Subcutaneous adipose tissue (tissue), 4 donors: ENCODE results near the gene SAG. TPM values are rescaled to one million over a fixed set of nuclear protein-coding genes. Genes with fewer than 3 reads are reported as not detected.

Experiments
- total RNA-seq, 4 donors: library from RNA; depleted of rRNA; stranded (reverse); fragments of >200 nt; gene quantifications; one replicate each; pipeline ENCODE4 v1.1.0, GENCODE V29; 2016
- TF ChIP-seq, protein P1 (sequence below): fragments of 450-650 bp; IDR thresholded peaks from one replicate; pipeline ENCODE4 v1.5.1; 2016; ENCODE audit warnings: low read depth, mild to moderate bottlenecking, control low read depth, antibody characterized with exemption, moderate library complexity

SAG gene
- total RNA-seq, 4 donors from 2014 or later: not detected

DNA sequence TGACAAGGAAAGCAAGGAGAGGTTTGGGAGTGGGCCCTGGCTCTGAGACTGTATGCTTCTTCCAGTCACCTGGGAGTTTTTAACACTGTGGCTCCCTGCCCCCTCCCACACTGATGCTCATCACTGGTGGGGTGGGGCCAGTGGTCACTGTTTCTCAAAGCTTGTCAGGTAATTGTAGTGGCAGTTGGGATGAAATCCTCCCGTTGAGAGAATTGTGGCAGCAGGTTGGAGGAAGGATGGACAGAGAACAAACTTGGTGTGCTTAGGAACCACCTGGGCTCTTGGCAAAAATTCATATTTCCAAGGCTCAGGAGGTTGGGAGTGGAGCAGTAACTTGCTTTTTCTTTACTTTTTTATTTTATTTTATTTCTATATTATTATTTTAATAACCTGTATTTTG, 71.8 kb downstream of the SAG start:
- TF ChIP-seq, protein P1, sequence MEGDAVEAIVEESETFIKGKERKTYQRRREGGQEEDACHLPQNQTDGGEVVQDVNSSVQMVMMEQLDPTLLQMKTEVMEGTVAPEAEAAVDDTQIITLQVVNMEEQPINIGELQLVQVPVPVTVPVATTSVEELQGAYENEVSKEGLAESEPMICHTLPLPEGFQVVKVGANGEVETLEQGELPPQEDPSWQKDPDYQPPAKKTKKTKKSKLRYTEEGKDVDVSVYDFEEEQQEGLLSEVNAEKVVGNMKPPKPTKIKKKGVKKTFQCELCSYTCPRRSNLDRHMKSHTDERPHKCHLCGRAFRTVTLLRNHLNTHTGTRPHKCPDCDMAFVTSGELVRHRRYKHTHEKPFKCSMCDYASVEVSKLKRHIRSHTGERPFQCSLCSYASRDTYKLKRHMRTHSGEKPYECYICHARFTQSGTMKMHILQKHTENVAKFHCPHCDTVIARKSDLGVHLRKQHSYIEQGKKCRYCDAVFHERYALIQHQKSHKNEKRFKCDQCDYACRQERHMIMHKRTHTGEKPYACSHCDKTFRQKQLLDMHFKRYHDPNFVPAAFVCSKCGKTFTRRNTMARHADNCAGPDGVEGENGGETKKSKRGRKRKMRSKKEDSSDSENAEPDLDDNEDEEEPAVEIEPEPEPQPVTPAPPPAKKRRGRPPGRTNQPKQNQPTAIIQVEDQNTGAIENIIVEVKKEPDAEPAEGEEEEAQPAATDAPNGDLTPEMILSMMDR: no peak

DNA sequence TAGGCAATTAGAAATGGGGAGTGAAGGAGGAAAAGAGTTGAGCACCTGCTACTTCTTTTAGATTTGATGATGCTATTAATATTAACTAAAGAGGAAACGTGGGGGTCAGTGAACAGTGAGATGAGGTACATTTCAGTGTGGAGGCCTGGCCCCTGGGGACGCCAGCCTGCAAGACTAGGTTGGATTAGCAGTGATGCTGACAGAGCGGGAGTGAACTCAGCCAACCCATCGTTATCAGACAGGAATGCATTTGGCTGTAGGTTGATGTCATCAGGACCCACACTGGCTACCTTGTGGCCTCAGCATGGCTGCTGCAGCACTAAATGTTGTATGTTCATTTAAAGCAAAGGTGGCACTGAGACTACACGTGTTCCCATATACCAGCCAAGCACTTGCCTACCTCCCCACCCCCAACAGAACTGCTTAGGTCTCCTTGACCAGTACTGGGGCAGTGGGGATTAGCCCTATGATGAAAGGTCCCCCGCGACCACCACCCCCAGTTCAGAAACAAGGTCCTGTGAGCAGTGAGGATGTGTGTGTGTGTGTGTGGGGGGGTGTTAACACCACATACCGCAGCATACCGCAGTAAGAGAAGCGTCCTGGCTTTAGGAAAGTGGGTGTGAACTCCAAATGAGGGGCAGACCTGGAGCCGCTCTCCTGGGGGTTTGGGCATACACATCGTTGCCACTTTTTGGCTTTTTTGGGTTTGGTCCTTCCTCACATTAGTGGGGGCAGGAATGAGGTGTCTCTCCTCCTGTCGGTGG, 72.7 kb downstream of the SAG start:
- TF ChIP-seq, protein P1: no peak

DNA sequence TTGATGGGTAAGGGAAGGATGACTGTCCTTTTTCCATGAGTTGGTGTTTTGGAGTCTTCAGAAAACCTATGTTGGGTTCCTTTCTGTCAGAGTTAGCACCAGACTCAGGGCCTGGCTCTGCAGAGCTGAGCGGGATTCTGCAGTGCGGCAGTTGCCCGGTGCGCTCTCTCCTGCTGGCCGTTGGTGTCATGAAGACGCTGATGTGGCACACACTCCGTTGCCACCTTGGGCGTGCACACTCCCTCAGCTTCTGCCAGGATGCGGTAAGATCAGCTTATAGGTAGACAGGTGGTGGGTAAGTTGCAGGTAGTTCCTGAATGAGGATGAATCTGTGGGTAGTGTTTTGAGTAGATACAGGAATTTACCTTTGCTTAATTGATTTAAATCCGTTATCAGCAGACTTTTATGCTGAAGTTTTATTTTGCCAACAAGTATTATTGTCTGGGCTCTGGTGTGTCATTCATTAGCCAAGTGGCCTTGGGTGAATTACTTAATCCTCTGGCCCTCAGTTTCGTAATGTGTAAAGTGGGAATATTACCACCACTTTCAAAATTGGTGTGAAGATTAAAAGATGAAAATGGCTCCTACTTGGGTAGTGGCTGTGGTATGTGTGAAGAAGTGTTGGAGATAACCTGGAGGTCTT, 73.5 kb downstream of the SAG start:
- TF ChIP-seq, protein P1: no peak

DNA sequence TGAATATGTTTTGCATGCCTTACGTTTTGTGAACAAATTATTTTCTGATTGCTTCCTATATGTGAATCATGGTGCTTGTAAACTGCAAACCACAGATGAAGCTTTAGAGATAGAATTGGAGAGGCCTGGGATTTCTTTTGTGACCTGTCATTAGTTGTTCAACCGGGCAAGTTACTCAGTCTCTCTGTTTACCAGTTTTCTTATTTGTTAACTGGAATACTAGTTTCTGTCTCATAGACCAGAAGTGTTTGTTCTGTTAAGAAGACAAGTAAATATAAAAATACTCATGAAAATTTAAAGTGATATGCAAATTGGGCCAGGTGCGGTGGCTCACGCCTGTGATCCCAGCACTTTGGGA, 74.0 kb downstream of the SAG start:
- TF ChIP-seq, protein P1: no peak

DNA sequence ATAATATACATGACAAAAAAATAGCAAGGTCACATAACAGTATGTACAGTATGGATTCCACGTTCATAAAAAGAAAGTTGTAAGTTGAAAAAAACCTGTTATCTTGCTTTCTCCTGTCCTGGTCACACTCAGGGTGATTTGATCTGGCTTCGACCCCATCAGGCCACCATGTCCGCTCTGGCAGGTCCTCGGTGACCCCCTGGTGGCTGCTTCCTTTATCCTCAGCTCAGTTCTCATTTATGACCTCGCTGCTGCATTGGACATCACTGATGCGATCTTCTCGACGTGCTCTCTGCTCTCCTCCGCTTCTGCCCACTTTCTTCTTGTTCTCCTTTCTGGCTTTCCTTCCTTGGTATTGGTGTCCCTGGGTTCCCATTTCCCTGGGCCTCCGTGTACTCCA, 76.4 kb downstream of the SAG start:
- TF ChIP-seq, protein P1: no peak

DNA sequence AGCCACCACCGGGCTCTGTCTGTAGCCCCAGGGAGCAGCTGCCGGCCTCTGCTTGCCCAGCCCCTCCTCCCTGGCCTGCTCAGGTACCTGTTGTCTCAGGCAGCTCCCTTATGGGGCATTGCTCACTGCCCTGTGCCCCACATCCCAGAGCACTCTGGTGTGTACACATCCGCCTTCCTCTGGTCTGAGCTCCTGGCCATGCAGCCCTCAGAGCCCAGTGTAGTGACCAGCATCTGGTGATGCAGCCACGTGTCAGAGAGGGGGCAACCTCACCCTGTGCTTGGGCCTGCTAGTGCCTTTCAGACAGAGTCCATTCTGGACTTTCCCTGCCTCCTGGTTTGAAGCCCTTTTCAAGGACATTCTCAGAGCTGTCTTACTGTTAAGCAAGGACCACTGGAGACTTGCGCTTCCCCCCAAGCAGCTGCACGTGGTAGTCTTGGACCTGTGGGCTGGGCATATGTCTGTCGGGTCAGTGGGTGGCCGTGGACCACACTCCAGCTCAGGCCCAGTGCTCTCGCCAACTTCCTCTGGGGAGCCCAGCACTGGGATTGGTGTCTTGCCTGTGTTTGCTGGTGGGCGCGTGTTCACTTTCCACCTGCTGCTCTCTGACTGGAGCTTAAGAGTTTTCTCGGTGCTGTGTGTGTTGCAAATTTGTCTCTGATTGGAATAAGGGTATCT, 77.3 kb downstream of the SAG start:
- TF ChIP-seq, protein P1: no peak

DNA sequence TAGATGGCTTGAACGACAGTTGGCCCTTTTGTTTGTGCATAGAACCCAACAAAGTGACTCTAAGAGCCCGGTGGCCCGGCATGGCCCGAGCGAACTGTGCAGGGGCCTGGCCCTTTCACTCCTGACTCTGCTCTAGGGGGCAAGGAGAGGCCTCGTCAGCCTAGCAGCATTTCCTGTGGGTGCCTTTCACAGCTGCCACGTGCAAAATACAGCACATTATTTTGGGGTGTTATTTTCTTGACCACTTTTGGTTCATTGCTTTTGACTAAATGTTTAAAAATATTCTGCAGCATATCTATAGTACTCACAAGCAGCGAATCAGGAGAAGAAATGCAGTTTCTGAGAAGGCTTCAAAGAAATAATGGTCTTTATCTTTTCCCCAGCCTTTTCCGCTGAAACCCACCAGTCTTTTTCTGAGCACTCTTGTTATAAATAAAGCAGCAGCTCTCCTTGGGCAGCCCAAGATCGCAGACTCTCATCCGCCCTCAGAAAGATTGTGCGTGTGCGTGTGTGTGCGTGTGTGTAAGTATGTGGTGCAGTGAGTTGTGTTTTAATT, 78.0 kb downstream of the SAG start:
- TF ChIP-seq, protein P1: no peak
